Large intestine (tissue), 3 donors: ENCODE results near the gene ABCG1. TPM values are rescaled to one million over a fixed set of nuclear protein-coding genes. Genes with fewer than 3 reads are reported as not detected.

Source experiments
- DNase-seq, 2 donors: peaks; one replicate each; pipeline versions ENCODE4 v3.0.0 to v3.0.0-alpha.2; 2013
- H3K27ac ChIP-seq: one replicate; pipeline ENCODE4 v1.5.1; 2013; ENCODE audit warnings: low read length
- H3K27me3 ChIP-seq: 2 replicates; pipeline ENCODE4 v1.6.1; 2013; ENCODE audit warnings: low read length; ENCODE audit not compliant: control insufficient read depth, insufficient read depth
- H3K36me3 ChIP-seq: 2 replicates; pipeline ENCODE4 v1.6.1; 2013; ENCODE audit warnings: low read length; ENCODE audit not compliant: control insufficient read depth, insufficient read depth
- H3K4me1 ChIP-seq: one replicate; pipeline ENCODE4 v1.6.1; 2013; ENCODE audit warnings: low read length; ENCODE audit not compliant: control insufficient read depth, insufficient read depth
- H3K4me3 ChIP-seq: one replicate; pipeline ENCODE4 v1.5.1; 2013; ENCODE audit warnings: low read length
- H3K9me3 ChIP-seq: one replicate; pipeline ENCODE4 v1.6.1; 2013; ENCODE audit warnings: mild to moderate bottlenecking, low read depth, low read length, moderate library complexity; ENCODE audit not compliant: control insufficient read depth
- WGBS: methylation state at CpG from one replicate; pipeline ENCODE4 v1.1.5; 2013; ENCODE audit warnings: low lambda C conversion rate; ENCODE audit not compliant: insufficient coverage; 5-methylcytosine and 5-hydroxymethylcytosine counted together
- polyA plus RNA-seq: library from polyadenylated mRNA; unstranded; fragments of 120-200 nt; gene quantifications from one replicate; pipeline ENCODE4 v1.2.1, GENCODE V29; 2013

The ABCG1 gene
- polyA plus RNA-seq, 1 donor = 6.4 TPM

- 87% methylated on average over 3 of the region's 4 CpGs for WGBS
- H3K4me1 ChIP-seq = peaks cover 38% of the 10 kb centered on the region
- H3K9me3 ChIP-seq = peaks cover 8% of the 10 kb centered on the region
- no peak for DNase-seq
- no peak overlapping the region for H3K4me3 ChIP-seq
- H3K36me3 ChIP-seq = no peaks in the 10 kb centered on the region
- H3K27me3 ChIP-seq = peaks cover under 1% of the 10 kb centered on the region
- H3K27ac ChIP-seq = no peak overlapping the region
Measured at GRCh38 chr21:42225042-42225441, 6.1 kb downstream of the ABCG1 start.

GRCh38 chr21:42225571-42226155 lies 6.7 kb downstream of the ABCG1 start:
- peak overlapping the region; percentile 84 for H3K27ac ChIP-seq
- H3K4me1 ChIP-seq = peaks cover 34% of the 10 kb centered on the region
- no CpG with 5 or more reads among the region's 13 CpGs for WGBS
- no peaks in the 10 kb centered on the region for H3K27me3 ChIP-seq
- no peak for DNase-seq
- H3K9me3 ChIP-seq = peaks cover 8% of the 10 kb centered on the region
- no peaks in the 10 kb centered on the region for H3K36me3 ChIP-seq
- no peak overlapping the region for H3K4me3 ChIP-seq

- no peaks in the 10 kb centered on the region for H3K36me3 ChIP-seq
- peak overlapping the region; percentile 84 for H3K27ac ChIP-seq
- no peak overlapping the region for H3K4me3 ChIP-seq
- DNase-seq = peak in 1 of 2 donors; percentile 86
- H3K9me3 ChIP-seq = peaks cover 8% of the 10 kb centered on the region
- H3K4me1 ChIP-seq = peaks cover 33% of the 10 kb centered on the region
- WGBS = 23% methylated on average over 1 of the region's 2 CpGs
- H3K27me3 ChIP-seq = no peaks in the 10 kb centered on the region
Measured at GRCh38 chr21:42226626-42227025, 7.7 kb downstream of the ABCG1 start.

- H3K4me3 ChIP-seq = no peak overlapping the region
- H3K36me3 ChIP-seq = no peaks in the 10 kb centered on the region
- H3K4me1 ChIP-seq = peaks cover 43% of the 10 kb centered on the region
- WGBS = no CpG with 5 or more reads among the region's 10 CpGs
- H3K9me3 ChIP-seq = peaks cover 8% of the 10 kb centered on the region
- H3K27ac ChIP-seq = peak overlapping the region; percentile 84
- no peaks in the 10 kb centered on the region for H3K27me3 ChIP-seq
- DNase-seq = peak; percentile 90 to 93
Measured at GRCh38 chr21:42227909-42228708, 9.2 kb downstream of the ABCG1 start.

GRCh38 chr21:42228709-42229220 lies 9.8 kb downstream of the ABCG1 start:
- WGBS = 100% methylated on average over 2 of the region's 11 CpGs
- H3K4me1 ChIP-seq = peaks cover 49% of the 10 kb centered on the region
- H3K27me3 ChIP-seq = no peaks in the 10 kb centered on the region
- peak overlapping the region; percentile 84 for H3K27ac ChIP-seq
- peaks cover 8% of the 10 kb centered on the region for H3K9me3 ChIP-seq
- no peaks in the 10 kb centered on the region for H3K36me3 ChIP-seq
- no peak for DNase-seq
- H3K4me3 ChIP-seq = no peak overlapping the region

- no peaks in the 10 kb centered on the region for H3K27me3 ChIP-seq
- H3K4me1 ChIP-seq = peaks cover 57% of the 10 kb centered on the region
- H3K9me3 ChIP-seq = peaks cover 8% of the 10 kb centered on the region
- no peak overlapping the region for H3K27ac ChIP-seq
- no peak overlapping the region for H3K4me3 ChIP-seq
- no peaks in the 10 kb centered on the region for H3K36me3 ChIP-seq
- WGBS = 77% methylated on average over 3 of the region's 7 CpGs
- DNase-seq = no peak
Measured at GRCh38 chr21:42229676-42230075, 10.7 kb downstream of the ABCG1 start.

DNA sequence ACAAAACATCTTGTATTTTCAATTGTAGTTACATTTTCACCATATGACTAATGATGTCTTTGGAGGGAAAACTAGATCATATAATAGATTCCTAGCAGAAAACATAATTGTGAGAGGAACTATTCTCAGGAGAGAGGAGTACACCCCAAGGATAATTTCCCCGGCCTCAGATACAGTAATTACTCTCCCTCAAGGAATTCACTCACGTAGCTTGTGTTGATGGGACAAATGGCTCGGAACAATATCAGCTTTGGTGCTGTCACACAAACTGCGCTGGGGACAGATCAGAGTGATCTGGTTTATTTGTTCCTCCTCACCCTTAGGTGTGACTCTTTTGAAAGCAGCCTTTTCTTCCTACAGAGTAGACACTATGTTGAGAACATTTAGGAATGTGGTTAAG lies 11.2 kb downstream of the ABCG1 start:
- Histone ChIP-seq H3K4me1 (peaks cover 60% of the 10 kb centered on the region), H3K9me3 (peaks cover 8% of the 10 kb centered on the region), H3K27ac (no peak overlapping the region), H3K36me3 (no peaks in the 10 kb centered on the region), H3K27me3 (no peaks in the 10 kb centered on the region), H3K4me3 (no peak overlapping the region)
- no peak for DNase-seq
- WGBS = no CpG with 5 or more reads among the region's 4 CpGs

DNA sequence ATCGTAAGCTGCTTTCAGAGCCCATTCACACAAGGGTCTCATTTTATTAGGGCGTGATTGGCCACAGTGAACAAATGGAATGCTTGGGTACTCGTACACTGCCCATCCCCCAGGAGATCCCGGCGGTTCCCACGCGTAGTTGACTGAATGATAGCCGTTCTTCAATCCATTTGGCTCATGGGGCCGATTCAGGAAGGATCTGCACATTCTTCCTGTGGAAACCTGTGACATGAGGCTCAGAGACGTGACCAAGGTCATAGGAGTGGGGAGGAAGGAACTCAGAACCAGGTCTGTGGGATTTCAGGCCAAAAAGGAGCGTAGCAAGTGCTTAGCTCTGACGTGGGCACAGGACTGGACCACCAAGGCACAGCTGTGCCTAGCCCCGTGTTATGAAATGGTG lies 11.7 kb downstream of the ABCG1 start:
- no CpG with 5 or more reads among the region's 13 CpGs for WGBS
- H3K27me3 ChIP-seq = no peaks in the 10 kb centered on the region
- H3K9me3 ChIP-seq = peaks cover 8% of the 10 kb centered on the region
- no peak for DNase-seq
- H3K27ac ChIP-seq = no peak overlapping the region
- no peak overlapping the region for H3K4me3 ChIP-seq
- H3K4me1 ChIP-seq = peaks cover 62% of the 10 kb centered on the region
- H3K36me3 ChIP-seq = no peaks in the 10 kb centered on the region

DNA sequence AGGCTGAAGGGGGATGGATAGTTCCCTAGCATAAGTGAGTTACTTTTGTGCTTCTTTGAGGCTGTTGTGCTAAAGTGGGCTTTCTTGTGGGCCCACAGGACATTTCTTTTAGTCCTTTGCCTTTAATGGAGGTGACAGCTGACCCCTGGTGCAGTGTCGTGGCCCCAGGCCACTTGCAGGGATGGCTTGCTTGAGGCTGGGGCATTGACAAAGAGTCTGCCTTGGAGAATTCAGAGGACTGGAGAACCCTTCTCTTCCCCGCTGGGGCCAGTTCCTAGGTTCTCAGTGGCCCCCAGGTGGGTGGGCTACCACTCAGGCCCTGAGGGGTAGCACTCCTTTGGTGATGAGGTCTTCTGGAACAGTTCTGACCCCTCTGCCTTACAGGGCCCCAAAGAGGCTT lies 12.8 kb downstream of the ABCG1 start:
- H3K4me3 ChIP-seq = no peak overlapping the region
- no peaks in the 10 kb centered on the region for H3K36me3 ChIP-seq
- no peak overlapping the region for H3K27ac ChIP-seq
- WGBS = no CpG with 5 or more reads among the region's 2 CpGs
- no peaks in the 10 kb centered on the region for H3K27me3 ChIP-seq
- H3K9me3 ChIP-seq = peaks cover 8% of the 10 kb centered on the region
- peaks cover 56% of the 10 kb centered on the region for H3K4me1 ChIP-seq
- DNase-seq = no peak

DNA sequence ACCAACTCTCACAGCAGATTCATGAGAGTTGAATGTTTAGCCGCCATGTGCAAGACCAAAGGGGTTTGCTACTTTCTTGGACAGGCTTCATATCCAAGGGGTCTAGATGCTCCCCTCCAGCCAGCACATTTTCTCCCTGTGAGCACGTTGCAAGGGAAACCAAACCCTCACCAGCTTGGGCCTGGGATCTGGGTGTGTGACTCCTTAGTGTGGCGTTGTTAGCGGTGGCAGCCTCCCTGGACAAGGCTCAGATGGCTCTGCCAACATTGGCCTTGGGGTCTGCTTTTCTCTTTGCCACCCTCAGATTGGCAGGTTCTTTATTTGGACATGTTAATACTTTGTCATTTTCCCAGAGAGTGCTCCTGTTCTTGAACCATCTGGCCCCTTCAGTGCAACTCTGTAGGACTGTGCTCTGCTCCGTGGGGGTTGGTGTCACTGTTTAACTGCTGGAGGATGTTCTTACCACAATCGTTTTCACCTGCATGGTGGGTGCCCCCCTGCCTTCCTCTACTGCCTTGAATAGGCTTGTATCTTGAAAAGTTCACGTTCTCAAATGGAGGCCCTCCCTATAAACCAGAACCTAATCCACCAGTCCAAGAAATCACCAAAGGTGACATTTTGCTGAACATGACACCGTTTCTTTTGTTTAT lies 13.4 kb downstream of the ABCG1 start:
- Histone ChIP-seq H3K27me3 (no peaks in the 10 kb centered on the region), H3K9me3 (peaks cover 8% of the 10 kb centered on the region), H3K36me3 (no peaks in the 10 kb centered on the region), H3K4me1 (peaks cover 51% of the 10 kb centered on the region), H3K27ac (peak overlapping the region; percentile 92), H3K4me3 (no peak overlapping the region)
- DNase-seq = no peak
- WGBS = no CpG with 5 or more reads among the region's 8 CpGs
